Effector memory CD8-positive, alpha-beta T cell (primary cell): Measurements from ENCODE around the gene STARD3NL.
A peak's percentile ranks its signal among the peaks of the same experiment; 100 is the strongest.

Experiments used
- ATAC-seq: fragments of 150-1000 bp; cut with Tn5 transposase; replicated peaks from 2 replicates; pipeline ENCODE4 v1.10.0; 2021; ENCODE audit warnings: mild to moderate bottlenecking, moderate library complexity
- DNase-seq, 3 experiments: peaks; one replicate each; pipeline ENCODE4 v3.0.0; 2021
- H3K27ac Mint-ChIP-seq, 2 donors: one replicate each; pipeline ENCODE4 v1.8.0; 2022; ENCODE audit warnings: mild to moderate bottlenecking in 2 of 2, mixed read lengths in 2 of 2, moderate library complexity in 2 of 2
- H3K27me3 Mint-ChIP-seq, 2 donors: one replicate each; pipeline ENCODE4 v1.8.0; 2022; ENCODE audit warnings: mixed read lengths in 2 of 2
- H3K36me3 Mint-ChIP-seq: one replicate; pipeline ENCODE4 v1.8.0; 2022; ENCODE audit warnings: mild to moderate bottlenecking, moderate library complexity, mixed read lengths; ENCODE audit not compliant: insufficient read depth
- H3K4me1 Mint-ChIP-seq, 2 donors: one replicate each; pipeline ENCODE4 v1.8.0; 2022; ENCODE audit warnings: low read depth in 2 of 2, mixed read lengths in 2 of 2
- H3K4me3 Mint-ChIP-seq, 2 donors: one replicate each; pipeline ENCODE4 v1.8.0; 2022; ENCODE audit warnings: mild to moderate bottlenecking in 2 of 2, mixed read lengths in 2 of 2, moderate library complexity in 2 of 2
- H3K9me3 Mint-ChIP-seq, 2 donors: one replicate each; pipeline ENCODE4 v1.8.0; 2022; ENCODE audit warnings: mixed read lengths in 2 of 2
- total RNA-seq, 9 experiments: gene quantifications; one replicate each; lab custom pipeline; 2026; lab: John Stamatoyannopoulos, UW

Gene STARD3NL, protein sequence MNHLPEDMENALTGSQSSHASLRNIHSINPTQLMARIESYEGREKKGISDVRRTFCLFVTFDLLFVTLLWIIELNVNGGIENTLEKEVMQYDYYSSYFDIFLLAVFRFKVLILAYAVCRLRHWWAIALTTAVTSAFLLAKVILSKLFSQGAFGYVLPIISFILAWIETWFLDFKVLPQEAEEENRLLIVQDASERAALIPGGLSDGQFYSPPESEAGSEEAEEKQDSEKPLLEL
- 19.3 to 46.5 (median 36.3) reads per million in 9 experiments for total RNA-seq

DNA sequence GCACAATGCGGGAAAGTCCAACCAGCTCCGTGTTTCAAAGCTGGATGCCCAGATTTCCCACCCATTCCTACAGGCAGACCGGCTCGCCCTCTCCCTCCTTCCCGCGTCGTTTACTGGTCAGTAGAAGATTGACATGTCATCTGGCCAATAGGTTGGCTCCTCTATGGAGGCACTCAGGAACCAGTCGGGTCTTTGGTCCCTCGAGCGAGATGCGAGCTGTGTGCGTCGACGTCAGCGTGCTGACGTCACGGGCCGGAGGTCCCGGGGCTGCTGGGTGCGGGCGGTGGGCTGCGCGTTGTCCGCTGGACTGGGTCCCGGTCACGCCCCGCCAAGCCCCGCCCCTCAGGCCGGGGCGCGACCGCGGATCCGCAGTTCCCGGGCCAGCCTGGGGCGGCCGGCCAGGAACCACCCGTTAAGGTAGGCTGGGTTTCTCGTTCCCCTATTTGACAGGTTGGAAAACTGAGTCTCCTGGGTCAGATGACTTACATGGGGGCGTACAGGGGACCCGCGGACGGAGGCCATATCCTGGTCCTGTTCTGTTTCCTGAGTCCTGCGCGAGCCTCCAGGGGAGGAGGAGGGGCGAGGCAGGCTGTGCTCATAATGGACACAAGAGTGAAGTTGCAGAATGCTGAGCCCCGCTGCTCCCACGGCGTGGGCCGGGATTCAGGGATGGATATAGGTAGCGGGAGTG, at the start of gene STARD3NL:
STARD3NL (plus strand) TSS at position 242 of the 691 bp plus-strand sequence. CDS start 29,260 bp downstream, outside the sequence.
- H3K27ac Mint-ChIP-seq = peak within 1 kb of the TSS; percentile 94 to 96
- H3K9me3 Mint-ChIP-seq = no peaks in the 10 kb centered on the region
- H3K27me3 Mint-ChIP-seq = peaks cover 8 to 14% of the 10 kb centered on the region in 2 donors
- ATAC-seq = peak; percentile 94
- H3K36me3 Mint-ChIP-seq = peaks cover 11% of the 10 kb centered on the region
- peak within 1 kb of the TSS; percentile 97 for H3K4me3 Mint-ChIP-seq
- DNase-seq = peak; percentile 86 to 88 (median 87)
- H3K4me1 Mint-ChIP-seq = peaks cover 28 to 37% of the 10 kb centered on the region in 2 donors

DNA sequence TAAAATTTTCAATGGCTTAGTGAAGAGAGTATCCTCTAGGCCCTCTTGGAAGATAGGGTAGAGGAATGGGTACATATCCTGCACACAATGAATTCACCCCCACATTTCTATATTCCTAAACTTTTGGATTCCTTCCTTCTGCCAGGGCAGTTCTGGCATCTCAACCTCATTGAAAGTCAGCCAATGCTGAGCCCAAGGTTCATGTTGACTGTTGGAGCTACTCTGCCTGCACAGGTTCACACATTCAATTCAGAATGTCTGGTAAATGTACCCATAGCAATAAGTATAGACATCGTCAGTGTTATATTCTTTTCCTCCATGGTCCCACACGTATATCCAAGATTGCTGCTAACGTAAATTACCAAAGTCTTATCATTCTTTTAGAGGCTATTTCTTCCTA, 48.9 kb upstream of the STARD3NL start:
- no peak for DNase-seq
- no peak overlapping the region for H3K4me3 Mint-ChIP-seq
- H3K27me3 Mint-ChIP-seq = peaks cover 49 to 50% of the 10 kb centered on the region in 2 donors
- no peaks in the 10 kb centered on the region for H3K36me3 Mint-ChIP-seq
- H3K27ac Mint-ChIP-seq = no peak overlapping the region
- ATAC-seq = no peak
- H3K9me3 Mint-ChIP-seq = no peaks in the 10 kb centered on the region
- no peaks in the 10 kb centered on the region for H3K4me1 Mint-ChIP-seq

DNA sequence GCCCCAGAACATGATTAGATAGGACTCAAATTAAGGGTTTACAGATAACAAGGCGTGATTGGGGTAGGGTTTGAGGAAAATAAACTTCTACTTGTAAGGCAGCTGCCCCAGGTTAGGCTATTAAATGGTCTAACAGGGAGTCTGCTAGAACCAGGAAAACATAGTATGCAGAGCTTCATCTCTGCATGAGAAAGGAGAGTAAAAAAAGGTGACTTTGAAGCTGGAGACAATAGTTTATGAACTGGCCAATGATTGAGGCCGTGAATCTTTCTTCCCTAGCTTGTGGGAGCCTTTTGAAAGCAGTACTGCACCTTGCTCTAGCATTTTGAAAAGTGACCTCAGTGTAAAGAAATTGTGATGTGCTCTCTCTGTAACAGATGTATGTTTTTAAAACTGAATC, 48.5 kb upstream of the STARD3NL start:
- Mint-ChIP-seq H3K4me1 (no peaks in the 10 kb centered on the region), H3K9me3 (no peaks in the 10 kb centered on the region), H3K4me3 (no peak overlapping the region), H3K27ac (no peak overlapping the region), H3K36me3 (no peaks in the 10 kb centered on the region), H3K27me3 (peaks cover 49 to 54% of the 10 kb centered on the region in 2 donors)
- no peak for ATAC-seq
- DNase-seq = no peak

DNA sequence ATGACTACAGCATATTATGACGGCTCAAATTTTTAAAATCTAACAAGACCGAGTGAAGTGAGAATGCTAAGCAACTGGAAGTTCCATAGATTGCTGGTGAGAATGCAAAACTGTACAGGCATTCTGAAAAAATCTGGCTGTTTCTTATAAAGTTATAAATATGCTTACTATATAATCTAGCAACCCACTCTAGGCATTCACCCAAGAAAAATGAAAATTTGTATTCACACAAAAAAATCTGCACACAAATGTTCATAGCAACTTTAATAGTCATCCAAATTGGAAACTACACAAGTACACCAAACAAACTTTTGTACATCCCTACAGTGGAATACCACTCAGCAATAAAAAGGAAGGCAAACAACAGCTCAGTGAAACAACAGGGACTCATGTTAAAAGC, 39.9 kb upstream of the STARD3NL start:
- Mint-ChIP-seq H3K4me1 (no peaks in the 10 kb centered on the region), H3K9me3 (no peaks in the 10 kb centered on the region), H3K27ac (no peak overlapping the region), H3K36me3 (no peaks in the 10 kb centered on the region), H3K27me3 (peaks cover 18 to 31% of the 10 kb centered on the region in 2 donors), H3K4me3 (no peak overlapping the region)
- DNase-seq = no peak
- ATAC-seq = no peak

DNA sequence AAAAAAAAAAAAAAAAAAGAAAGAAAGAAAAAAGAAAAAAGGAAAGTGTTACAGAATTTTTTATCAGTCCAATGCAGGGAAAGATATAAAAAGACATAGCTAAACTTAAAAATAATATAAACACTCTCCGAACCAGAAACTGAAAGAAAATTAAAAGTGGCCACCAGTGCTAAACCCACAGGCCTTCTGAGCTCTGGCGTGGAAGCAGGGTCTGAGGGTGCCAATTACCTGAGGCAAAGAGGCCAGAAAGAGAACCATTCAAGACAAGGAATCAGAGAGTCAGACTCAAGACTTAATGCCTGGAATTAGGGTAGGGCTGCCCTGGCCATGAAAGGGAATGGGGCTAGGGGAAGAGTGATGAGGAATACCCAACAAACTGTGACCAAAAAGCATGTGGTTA, 36.9 kb upstream of the STARD3NL start:
- no peak overlapping the region for H3K27ac Mint-ChIP-seq
- H3K9me3 Mint-ChIP-seq = no peaks in the 10 kb centered on the region
- no peak for ATAC-seq
- DNase-seq = no peak
- H3K4me1 Mint-ChIP-seq = no peaks in the 10 kb centered on the region
- H3K36me3 Mint-ChIP-seq = no peaks in the 10 kb centered on the region
- no peak overlapping the region for H3K4me3 Mint-ChIP-seq
- peaks cover 5 to 9% of the 10 kb centered on the region in 2 donors for H3K27me3 Mint-ChIP-seq

DNA sequence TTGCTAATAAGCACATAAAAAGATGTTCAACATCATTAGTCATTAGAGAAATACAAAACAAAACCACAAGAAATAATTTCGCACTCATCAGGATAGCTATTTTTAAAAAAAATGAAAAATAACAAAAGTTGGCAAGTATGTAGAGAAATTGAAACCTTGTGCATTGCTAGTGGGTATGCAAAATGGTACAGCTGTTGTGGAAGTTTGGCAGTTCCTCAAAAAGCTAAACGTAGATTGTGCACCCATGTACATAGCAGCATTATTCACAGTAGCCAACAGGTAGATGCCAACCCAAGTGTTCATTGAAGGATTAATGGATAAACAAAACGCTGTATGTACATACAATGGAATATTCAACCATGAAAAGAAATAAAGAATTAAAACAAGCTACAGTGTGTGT, 35.3 kb upstream of the STARD3NL start:
- DNase-seq (no peak), ATAC-seq (no peak)
- Mint-ChIP-seq H3K27ac (no peak overlapping the region), H3K27me3 (peaks cover 13 to 20% of the 10 kb centered on the region in 2 donors), H3K9me3 (no peaks in the 10 kb centered on the region), H3K4me3 (no peak overlapping the region), H3K4me1 (no peaks in the 10 kb centered on the region), H3K36me3 (no peaks in the 10 kb centered on the region)

DNA sequence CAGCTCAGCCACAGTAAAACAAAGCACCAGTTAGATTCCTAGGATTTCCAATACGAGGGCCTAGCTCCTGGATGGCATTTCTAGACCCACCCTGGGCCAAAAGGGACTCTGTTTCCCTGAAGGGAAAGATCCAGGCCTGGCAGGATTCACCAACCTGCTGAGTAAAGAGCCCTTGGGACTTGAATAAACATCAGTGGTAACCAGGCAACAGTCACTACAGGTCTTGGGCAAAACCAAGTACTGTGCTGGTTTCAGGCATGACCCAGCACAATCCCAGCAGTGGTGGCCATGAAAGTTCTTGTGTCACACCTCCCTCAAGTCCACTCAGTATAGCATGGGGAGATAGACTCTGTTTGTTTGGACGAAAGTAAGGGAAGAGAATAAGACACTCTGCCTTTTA, 31.0 kb upstream of the STARD3NL start:
- no peak for ATAC-seq
- no peak overlapping the region for H3K4me3 Mint-ChIP-seq

DNA sequence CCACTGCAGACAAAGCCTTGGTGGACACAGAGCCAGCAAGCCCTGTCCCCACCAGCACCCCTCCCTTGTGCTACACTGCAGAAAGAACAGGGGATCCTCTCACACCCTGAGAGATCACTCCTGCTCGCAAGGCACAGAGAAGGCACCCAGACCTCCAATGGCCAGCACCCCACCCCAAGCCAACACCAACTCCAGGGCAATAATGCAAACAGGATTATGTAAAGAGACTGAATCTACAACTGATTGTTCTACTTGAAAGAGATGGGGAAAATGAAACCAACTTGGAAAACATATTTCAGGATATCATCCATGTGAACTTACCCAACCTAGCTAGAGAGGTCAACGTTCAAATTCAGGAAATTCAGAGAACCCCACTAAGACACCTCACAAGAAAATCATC, 26.5 kb upstream of the STARD3NL start:
- Mint-ChIP-seq H3K4me3 (no peak overlapping the region), H3K36me3 (no peaks in the 10 kb centered on the region), H3K4me1 (peaks cover 0 to 2% of the 10 kb centered on the region in 2 donors), H3K9me3 (no peaks in the 10 kb centered on the region), H3K27ac (no peak overlapping the region), H3K27me3 (peaks cover 66 to 72% of the 10 kb centered on the region in 2 donors)
- ATAC-seq (no peak), DNase-seq (no peak)

More for the DNA sequence above, 31.0 kb upstream of the STARD3NL start:
- Mint-ChIP-seq H3K36me3 (no peaks in the 10 kb centered on the region), H3K27ac (no peak overlapping the region), H3K9me3 (no peaks in the 10 kb centered on the region), H3K27me3 (peaks cover 42 to 50% of the 10 kb centered on the region in 2 donors), H3K4me1 (peaks cover 0 to 2% of the 10 kb centered on the region in 2 donors)
- no peak for DNase-seq

DNA sequence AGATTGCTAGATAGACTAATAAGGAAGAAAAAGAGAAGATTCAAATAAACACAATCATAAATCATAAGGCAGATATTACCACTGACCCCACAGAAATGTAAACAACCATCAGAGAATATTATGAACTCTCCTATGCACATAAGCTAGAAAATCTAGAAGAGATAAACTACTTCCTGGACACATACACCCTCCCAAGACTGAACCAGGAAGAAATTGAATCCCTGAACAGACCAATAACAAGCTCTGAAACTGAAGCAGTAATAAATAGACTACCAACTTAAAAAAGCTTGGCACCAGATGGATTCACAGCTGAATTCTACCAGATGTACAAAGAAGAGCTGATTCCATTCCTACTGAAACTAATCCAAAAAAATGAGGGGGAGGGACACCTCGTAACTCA, 24.5 kb upstream of the STARD3NL start:
- Mint-ChIP-seq H3K4me3 (no peak overlapping the region), H3K27me3 (peaks cover 52% of the 10 kb centered on the region in 2 donors), H3K36me3 (no peaks in the 10 kb centered on the region), H3K27ac (no peak overlapping the region), H3K4me1 (peaks cover 0 to 2% of the 10 kb centered on the region in 2 donors), H3K9me3 (no peaks in the 10 kb centered on the region)
- ATAC-seq = no peak
- no peak for DNase-seq

DNA sequence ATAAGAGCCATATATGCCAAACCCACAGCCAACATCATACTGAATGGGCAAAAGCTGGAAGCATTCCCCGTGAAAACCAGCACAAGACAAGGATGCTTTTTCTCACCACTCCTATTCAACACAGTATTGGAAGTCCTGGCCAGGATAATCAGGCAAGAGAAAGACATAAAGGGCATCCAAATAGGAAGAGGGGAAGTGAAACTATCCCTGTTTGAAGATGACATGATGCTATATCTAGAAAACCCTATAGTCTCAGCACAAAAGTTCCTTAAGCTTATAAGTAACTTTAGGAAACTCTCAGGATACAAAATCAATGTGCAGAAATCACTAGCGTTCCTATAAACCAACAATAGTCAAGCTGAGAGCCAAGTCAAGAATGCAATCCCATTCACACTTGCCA, 23.8 kb upstream of the STARD3NL start:
- H3K27ac Mint-ChIP-seq = no peak overlapping the region
- no peaks in the 10 kb centered on the region for H3K36me3 Mint-ChIP-seq
- peaks cover 45% of the 10 kb centered on the region in 2 donors for H3K27me3 Mint-ChIP-seq
- no peak overlapping the region for H3K4me3 Mint-ChIP-seq
- no peak for DNase-seq
- H3K9me3 Mint-ChIP-seq = no peaks in the 10 kb centered on the region
- peaks cover 0 to 2% of the 10 kb centered on the region in 2 donors for H3K4me1 Mint-ChIP-seq
- ATAC-seq = no peak

DNA sequence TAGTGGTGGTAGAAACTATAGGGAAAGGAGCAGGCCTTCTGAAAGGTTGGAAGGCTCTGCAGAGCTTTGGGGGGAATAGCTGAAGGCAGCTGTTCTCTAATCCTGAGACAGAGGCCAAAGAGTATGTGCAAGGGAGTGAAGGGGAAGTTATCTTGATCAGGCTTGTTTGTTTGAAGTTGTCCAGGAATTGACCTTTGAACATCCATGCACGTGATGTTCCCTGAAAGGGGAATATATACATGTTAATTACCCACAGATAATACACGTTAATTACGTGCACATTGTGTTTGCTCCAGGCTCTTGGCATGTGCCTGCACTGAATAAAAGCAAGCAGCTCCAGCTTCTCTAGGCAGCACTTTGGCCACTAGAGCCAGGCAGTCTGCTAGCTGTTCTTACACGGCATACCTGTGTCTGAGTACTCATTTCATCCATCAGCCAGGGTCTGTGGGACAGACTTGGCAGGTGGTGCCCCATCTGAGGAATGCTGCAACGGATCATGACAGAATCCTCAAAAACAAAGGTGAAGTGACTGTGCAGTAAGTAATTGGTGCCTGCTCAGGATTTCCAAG, 18.0 kb upstream of the STARD3NL start:
- Mint-ChIP-seq H3K4me1 (no peaks in the 10 kb centered on the region), H3K36me3 (no peaks in the 10 kb centered on the region), H3K27ac (no peak overlapping the region), H3K27me3 (peaks cover 7 to 27% of the 10 kb centered on the region in 2 donors), H3K4me3 (no peak overlapping the region), H3K9me3 (no peaks in the 10 kb centered on the region)
- ATAC-seq (no peak), DNase-seq (no peak)

DNA sequence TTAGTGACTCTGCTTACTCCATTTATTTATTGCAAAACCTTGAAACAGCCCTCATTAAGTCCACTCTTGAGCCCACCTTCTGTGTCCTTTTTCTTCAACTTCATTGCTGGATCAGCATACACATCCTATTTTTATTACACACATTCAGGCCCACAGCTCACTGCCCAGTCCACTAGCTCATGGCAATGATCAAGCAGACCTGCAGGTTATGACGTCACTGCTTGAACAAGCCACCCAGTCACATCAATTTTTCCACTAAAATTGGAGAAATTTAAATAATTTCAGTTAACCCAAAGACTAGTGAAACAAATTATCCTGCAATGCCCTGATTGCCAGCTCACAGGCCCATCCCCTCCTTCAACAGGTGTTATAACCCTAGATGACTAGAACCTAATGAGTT, 16.0 kb upstream of the STARD3NL start:
- no peaks in the 10 kb centered on the region for H3K36me3 Mint-ChIP-seq
- no peak overlapping the region for H3K4me3 Mint-ChIP-seq
- no peaks in the 10 kb centered on the region for H3K9me3 Mint-ChIP-seq
- H3K4me1 Mint-ChIP-seq = no peaks in the 10 kb centered on the region
- H3K27me3 Mint-ChIP-seq = peaks cover 6 to 22% of the 10 kb centered on the region in 2 donors
- no peak overlapping the region for H3K27ac Mint-ChIP-seq
- ATAC-seq = no peak
- DNase-seq = no peak

DNA sequence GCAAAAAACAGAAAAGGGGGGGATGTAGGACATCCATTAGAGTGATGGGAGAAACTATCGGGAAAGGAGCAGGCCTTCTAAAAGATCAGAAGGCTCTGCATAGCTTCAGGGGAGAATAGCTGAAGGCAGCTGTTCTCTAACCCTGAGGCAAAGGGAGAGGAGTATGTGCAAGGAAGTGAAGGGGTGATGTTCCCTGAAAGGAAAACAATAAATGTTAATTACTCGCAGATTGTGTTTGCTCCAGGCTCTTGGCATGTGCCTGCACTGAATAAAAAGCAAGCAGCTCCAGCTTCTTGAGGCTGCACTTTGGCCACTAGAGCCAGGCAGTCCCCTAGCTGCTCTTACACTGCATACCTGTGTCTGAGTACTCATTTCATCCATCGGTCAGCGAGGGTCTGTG, 14.4 kb upstream of the STARD3NL start:
- ATAC-seq = no peak
- H3K27ac Mint-ChIP-seq = no peak overlapping the region
- no peak overlapping the region for H3K4me3 Mint-ChIP-seq
- H3K4me1 Mint-ChIP-seq = no peaks in the 10 kb centered on the region
- DNase-seq = no peak
- no peaks in the 10 kb centered on the region for H3K9me3 Mint-ChIP-seq
- H3K36me3 Mint-ChIP-seq = no peaks in the 10 kb centered on the region
- H3K27me3 Mint-ChIP-seq = peaks cover 6 to 22% of the 10 kb centered on the region in 2 donors
